GM19193 (cell line): ENCODE results near the gene SLC19A3.

Source experiments
- POLR2A ChIP-seq: IDR thresholded peaks from 4 replicates; pipeline ENCODE4 v1.6.1; 2011; ENCODE audit not compliant: insufficient read depth, insufficient read length; ENCODE audit errors: extremely low read depth

The SLC19A3 gene

DNA sequence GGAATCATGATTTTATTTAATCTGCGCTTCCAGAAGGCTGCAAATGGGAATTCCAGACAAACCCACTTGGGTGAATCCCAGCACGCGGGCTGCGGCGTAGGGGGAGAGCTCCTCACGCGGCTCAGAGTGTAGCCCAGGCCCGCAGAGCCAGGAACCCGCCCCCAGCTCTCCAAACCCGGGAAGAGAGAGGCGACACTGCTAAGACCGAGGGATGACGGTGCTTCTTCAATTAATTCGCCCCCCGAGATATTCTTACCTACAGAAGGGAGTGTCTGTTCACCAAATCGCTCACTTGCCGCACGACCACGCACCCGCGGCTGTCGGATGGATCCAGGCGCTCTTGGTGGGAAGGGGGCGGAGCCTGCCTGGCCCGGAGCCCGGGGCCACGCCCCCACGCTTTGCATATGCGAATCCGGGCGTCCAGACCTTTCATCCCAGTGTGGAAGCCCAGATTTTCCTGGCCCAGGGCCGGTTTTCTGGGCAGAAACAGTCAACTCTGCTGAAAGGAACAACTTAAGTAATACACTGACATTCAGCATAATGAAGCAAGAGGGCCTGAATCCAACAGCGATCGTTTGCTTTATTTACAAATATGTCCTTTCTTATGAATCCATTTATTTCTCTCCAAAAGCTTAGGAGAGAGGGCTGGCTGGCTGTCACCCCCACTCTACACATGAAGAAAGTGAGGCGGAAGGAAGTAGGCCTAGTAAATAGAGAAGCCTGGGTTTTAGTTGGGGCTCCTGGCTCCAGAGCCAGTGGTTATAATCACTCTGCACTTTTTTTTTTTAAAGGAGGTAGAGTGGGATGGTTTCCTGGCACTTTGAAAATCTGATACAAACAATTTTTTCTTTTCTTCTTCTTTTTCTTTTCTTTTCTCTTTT, at the start of gene SLC19A3:
Gene SLC19A3 (minus strand): TSS at position 342 of the 881 bp plus-strand sequence. CDS start 15,710 bp downstream, outside the sequence.
- TF ChIP-seq POLR2A: no peak

DNA sequence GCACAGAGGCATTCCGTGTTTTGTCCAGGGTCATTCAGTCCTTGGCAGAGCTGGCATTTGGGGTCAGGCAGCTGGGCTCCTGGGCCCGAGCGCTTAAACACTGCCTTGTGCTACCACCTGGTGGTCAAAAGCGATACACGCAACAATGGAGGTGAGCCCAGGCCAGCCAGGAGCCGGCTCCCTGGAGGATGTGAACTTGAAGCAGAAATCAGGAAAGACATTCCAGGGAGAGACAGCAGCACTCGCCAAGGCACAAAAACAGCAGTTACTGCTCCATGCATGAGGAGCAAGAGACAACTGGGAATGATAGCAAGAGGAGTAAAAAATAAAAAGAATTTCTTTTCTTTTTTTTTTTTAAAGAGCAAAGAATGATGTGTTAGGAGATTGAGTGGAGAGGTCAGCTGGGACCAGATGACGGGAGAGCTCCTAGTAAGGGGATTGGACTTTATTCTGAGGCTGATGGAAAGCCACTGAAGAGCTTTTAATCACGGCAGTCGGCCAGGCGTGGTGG, 48.6 kb upstream of the SLC19A3 start:
- no peak for TF ChIP-seq POLR2A

DNA sequence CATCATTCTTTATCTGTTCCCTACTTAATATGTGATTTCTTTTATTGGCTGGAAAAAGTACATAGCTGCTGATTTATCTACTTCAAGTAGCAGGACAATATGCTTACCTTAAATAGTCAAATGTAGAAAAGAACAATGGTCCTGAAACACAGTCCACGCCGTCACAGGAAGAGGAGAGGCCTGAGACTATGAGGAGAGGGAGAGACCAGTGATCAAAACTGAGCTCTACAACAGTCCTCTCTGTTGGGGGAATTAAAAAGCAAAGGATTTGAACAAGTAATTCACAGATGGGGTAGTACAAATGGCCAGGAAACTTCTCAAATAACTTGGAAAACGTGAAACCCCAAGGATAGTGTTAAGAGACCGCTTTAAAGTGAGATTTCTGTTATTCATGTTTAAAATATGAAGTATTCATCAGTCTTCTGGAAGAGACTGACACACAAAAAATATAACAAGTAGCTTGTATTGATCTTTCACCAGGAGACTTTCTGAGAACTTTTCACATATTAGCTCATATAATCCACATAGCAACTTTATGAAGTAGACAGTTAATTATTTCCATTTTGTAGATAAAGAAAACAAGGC, 48.1 kb upstream of the SLC19A3 start:
- TF ChIP-seq POLR2A: no peak

DNA sequence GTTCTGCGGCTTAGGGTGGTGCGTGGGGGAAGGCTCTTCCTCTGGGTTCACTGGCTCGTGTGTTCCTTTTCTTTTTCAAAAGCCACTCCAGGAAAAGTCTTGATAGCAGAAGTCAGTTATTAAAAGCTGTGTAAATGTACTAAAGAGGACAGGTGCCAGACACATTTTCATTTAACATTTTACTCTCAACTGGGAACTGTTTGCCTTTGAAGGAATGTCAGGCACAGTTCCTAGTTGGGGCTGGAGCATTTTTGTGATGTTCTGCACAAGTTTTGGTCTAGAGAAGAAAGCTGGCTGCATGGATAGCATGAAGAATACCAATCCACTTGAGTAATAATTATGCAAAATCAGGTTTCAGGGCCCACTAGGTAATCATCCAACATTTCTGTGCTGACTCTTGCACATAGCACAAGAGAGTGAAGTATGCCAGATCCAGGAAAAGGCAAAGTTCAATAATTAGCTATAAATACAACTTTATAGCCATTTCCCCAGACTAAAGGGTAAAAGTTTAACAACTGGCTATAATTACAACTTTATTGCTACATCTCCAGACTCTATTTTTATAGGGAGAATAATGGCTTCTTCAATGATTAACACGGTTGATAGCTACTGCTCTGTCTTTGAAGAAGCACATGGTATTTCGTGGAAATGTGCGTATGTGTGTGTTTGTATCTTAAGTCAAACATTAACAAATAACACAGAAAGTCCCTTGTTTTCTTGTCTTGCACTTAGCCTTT, 44.1 kb upstream of the SLC19A3 start:
- no peak for TF ChIP-seq POLR2A

DNA sequence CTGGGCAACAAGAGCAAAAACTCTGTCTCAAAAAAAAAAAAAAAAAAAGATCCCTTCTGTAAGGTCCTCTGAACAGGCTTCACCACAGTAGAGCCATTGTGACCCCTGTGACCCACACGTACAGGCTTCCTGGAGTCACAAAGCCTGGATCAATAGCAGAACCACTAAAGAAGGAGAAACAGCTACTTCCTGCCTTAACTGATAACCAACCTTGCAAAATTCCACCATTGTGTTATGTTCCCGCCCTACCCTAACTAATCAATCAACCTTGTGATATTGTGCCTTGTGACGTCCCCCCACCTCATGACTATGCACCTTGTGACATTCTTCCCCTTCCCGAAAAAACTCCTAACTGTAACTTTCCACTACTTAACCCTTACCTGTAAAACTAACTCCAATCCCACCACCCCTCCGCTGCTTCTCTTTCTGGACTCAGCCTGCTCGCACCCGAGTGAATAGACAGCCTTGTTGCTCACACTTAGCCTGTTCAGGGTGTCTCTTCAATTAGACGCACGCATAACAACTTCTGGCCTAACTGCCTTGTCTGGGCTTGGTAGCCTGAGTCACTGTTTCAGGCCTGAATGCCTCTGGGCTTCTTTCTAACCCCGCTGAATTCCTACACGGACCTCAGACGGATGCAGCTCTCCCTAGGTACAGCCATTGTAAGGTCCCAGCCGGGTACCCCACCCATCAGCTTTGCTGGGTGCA, 41.7 kb upstream of the SLC19A3 start:
- no peak for TF ChIP-seq POLR2A

DNA sequence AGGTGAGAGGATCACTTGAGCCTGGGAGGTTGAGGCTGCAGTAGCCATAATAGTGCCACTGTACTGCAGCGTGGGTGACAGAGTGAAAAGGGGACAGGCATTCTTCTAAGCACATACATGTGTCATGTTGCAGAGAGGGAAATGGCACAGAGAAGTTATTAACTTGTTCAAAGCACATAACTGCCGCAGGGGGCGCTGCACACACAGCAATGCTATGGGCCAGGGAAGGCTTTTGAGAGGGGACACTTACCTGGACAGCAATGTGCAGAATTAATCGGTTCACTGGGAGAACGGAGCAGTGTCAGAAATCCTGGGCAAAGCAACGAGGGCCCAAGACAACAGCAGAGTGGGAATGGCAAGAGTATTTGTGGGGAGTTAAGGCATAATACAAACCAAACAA, 30.3 kb upstream of the SLC19A3 start:
- TF ChIP-seq POLR2A: no peak

DNA sequence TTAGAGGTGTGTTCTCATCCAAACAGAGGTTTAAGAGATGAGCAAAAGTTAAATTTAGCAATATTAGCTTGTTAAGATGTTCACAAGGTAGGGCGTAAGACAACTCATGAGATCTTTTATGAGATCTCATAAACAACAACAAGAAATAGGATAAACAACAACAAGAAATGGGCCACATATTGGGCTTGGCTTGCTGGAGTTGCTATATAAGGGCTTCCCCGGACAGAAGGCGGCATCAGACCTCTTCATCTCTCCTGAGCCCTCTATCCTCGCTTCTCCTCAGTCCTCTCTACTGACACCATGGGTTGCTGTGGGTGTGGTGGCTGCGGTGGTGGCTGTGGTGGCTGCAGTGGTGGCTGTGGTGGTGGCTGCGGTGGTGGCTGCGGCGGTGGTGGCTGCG, 27.8 kb upstream of the SLC19A3 start, which contains the start of gene SCYGR8:
Gene SCYGR8 (plus strand): TSS at position 301 of the 400 bp plus-strand sequence. CDS start 0 bp downstream, at position 301.
- TF ChIP-seq POLR2A: no peak

DNA sequence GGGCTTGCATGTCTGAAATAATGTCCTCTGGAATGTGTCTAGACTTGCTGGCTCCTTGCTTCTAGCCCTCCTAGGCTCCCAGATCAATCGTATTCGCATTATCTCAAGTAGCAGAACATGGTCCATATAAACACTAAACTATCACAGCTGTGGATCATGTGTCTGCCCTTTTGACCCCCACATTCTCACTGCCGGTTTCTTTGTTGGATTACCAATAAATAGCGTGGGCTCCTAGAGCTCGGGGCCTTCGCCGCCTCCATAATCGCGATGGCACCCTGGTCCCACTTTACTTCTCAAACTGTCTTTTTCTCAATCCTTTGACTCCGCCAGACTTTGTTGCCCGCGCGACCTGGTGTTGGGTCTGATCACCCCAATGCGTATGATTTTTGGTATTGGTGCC, 21.5 kb upstream of the SLC19A3 start:
- TF ChIP-seq POLR2A: no peak

DNA sequence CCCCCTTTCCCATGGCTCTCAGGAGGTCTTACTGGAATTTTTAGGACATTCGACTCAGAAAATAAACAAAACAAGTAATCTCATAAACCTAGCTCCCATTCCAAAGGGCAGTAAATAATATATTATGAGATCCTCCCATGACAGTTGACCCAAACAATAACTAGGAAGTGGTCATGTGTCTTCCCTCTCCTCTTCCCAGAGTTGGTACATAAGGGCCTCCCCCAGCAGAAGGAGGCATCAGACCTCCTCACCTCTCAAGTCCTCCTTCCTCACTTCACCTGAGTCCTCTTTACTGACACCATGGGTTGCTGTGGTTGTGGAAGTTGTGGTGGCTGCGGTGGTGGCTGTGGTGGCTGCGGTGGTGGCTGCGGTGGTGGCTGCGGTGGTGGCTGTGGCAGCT, 10.2 kb upstream of the SLC19A3 start, which contains the start of gene SCYGR7:
Gene SCYGR7 (plus strand): TSS at position 301 of the 400 bp plus-strand sequence. CDS start 0 bp downstream, at position 301.
- no peak for TF ChIP-seq POLR2A

DNA sequence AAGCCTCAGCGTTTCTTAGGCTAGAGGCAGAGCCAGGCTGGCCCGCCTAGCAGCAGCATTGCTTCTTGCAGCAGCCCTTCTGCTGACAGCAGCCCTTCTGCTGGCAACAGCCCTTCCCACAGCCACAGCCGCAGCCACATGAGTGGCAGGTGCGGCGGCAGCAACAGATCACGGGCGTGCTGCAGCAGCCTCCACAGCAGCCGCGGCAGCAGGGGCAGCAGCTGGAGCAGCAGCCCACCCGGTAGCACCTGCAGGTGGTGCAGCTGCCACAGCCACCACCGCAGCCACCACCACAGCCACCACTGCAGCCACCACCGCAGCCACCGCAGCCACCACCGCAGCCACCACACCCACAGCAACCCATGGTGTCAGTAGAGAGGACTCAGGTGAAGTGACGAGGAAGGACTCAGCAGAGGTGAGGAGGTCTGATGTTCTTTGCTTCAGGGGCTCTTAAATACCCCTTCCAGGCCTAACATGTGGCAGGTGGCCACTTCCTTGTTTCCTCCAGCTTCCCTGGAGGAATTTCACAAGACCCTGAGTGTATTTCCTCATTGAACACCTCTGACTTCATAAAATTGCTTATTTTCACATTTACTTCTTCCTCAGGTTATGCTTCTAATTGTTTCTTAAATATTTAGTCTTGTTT, 6.7 kb upstream of the SLC19A3 start, which contains the start of gene SCYGR6:
Gene SCYGR6 (minus strand): TSS at position 364 of the 646 bp plus-strand sequence. CDS start 0 bp downstream, at position 364.
- TF ChIP-seq POLR2A: no peak

DNA sequence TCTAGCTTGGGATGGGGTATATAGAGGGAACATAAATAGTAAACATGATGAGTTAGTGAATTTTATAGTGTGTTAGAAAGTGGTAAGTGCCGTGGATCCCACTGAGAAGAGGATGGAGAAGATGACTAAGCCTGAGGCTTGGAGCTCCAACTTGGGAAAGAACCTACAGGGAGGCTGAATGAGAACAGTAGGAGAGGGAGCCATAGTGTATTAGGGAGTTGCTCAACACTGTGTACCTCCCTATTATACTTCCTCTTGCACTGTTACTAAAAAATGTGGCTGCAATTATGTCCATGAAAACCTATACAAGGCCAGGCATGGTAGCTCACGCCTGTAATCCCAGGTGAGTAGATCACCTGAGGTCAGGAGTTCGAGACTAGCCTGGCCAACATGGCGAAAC, 2.9 kb upstream of the SLC19A3 start:
- no peak for TF ChIP-seq POLR2A

DNA sequence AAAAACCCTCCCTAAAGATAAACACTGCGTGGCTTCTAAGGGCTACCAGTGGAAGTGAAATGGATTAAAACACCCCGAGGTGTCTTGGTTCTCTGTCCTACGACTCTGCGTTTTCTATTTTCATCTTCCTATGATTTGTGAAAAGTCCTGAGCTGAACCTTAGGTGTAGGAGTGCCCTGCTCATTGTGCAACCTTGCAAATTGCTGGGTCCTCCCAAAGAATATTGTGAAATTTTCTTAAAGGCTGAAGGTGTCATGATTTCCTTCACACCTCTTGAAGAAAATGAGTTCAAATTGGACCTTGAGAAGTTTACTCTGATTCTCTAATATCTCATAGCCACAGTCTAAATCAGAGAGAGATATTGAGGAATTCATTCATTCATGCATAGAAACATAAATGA, 1.8 kb upstream of the SLC19A3 start:
- TF ChIP-seq POLR2A: no peak

DNA sequence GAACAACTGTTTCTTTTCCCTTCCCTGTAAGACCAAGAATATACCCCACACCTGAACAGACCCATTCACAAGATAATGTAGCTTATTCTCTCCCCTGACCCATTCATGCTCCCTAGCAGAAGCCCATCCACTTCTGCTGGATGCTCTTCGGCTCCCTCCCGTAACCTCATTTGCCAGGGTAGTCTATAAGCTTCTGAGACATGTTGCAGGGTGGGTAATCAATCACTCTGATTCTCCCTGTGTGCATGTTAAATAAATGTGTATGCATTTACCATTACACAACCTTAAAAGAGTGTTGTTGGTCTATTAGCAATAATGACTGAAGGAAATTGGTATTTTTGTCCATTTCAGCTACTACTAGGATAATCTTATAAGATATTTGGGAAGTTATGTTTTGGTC, 1.3 kb downstream of the SLC19A3 start:
- no peak for TF ChIP-seq POLR2A

DNA sequence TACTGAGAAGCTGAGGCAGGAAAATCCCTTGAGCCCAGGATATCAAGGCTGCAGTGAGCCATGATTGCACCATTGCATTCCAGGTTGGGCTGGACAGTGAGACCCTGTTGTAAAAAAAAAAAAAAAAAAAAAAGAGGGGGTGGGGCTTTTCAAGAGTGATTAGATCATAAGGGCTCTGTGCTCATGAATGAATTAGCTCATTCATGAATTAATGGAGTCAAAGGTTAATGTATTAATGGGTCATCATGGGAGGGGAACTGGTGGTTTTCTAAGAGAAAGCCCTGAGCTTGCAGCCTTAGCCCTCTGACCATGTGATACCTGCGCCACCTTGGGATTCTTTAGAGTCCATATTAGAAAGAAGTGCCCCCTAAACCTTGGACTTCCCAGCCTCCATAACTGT, 4.5 kb downstream of the SLC19A3 start:
- no peak for TF ChIP-seq POLR2A
